Hepatocyte (in vitro differentiated cells): ENCODE results near the gene ANXA1. TPM values are rescaled to one million over a fixed set of nuclear protein-coding genes. Genes with fewer than 3 reads are reported as not detected.

ENCODE experiments used
- DNase-seq: peaks from one replicate; pipeline ENCODE4 v3.0.0-alpha.2; 2016; ENCODE audit warnings: low spot score
- H2AFZ ChIP-seq: fragments of 200-600 bp; sonication (generic); 2 replicates; pipeline ENCODE4 v1.6.0; 2016; ENCODE audit warnings: antibody characterized with exemption, mild to moderate bottlenecking
- H3K27ac ChIP-seq: fragments of 200-600 bp; sonication (generic); 2 replicates; pipeline ENCODE4 v1.5.1; 2016; ENCODE audit warnings: mild to moderate bottlenecking
- H3K27me3 ChIP-seq: fragments of 200-600 bp; sonication (generic); 2 replicates; pipeline ENCODE4 v1.6.1; 2016
- H3K36me3 ChIP-seq: fragments of 200-600 bp; sonication (generic); replicated peaks from 2 replicates; pipeline ENCODE4 v1.5.1; 2016; ENCODE audit warnings: low read depth; ENCODE audit not compliant: insufficient read depth
- H3K4me1 ChIP-seq: fragments of 200-600 bp; sonication (generic); 2 replicates; pipeline ENCODE4 v1.5.1; 2016; ENCODE audit warnings: mild to moderate bottlenecking, moderate library complexity; ENCODE audit not compliant: insufficient read depth
- H3K4me2 ChIP-seq: fragments of 200-600 bp; sonication (generic); 2 replicates; pipeline ENCODE4 v1.6.0; 2016
- H3K4me3 ChIP-seq: fragments of 200-600 bp; sonication (generic); 2 replicates; pipeline ENCODE4 v1.5.1; 2016; ENCODE audit warnings: mild to moderate bottlenecking
- H3K79me2 ChIP-seq: fragments of 200-600 bp; sonication (generic); 2 replicates; pipeline ENCODE4 v1.6.0; 2017; ENCODE audit warnings: mild to moderate bottlenecking
- H3K9me2 ChIP-seq: fragments of 200-600 bp; sonication (generic); replicated peaks from 2 replicates; pipeline ENCODE4 v1.6.0; 2017; ENCODE audit warnings: mild to moderate bottlenecking; ENCODE audit not compliant: insufficient read depth
- H3K9me3 ChIP-seq: fragments of 200-600 bp; sonication (generic); 2 replicates; pipeline ENCODE4 v1.5.1; 2016; ENCODE audit warnings: low read depth, mild to moderate bottlenecking
- H4K20me1 ChIP-seq: fragments of 200-600 bp; sonication (generic); 2 replicates; pipeline ENCODE4 v1.6.0; 2016; ENCODE audit warnings: mild to moderate bottlenecking; ENCODE audit not compliant: insufficient read depth, poor library complexity, severe bottlenecking
- CTCF ChIP-seq: fragments of 200-600 bp; sonication (generic); IDR thresholded peaks from 2 replicates; pipeline ENCODE4 v1.5.1; 2016; ENCODE audit warnings: antibody characterized with exemption, mild to moderate bottlenecking; ENCODE audit not compliant: poor library complexity
- EZH2 ChIP-seq: fragments of 200-600 bp; sonication (generic); IDR thresholded peaks from 2 replicates; pipeline ENCODE4 v1.6.1; 2016; ENCODE audit warnings: antibody characterized with exemption, mild to moderate bottlenecking, borderline replicate concordance
- EZH2phosphoT487 ChIP-seq: fragments of 200-600 bp; sonication (generic); IDR thresholded peaks from one replicate; pipeline ENCODE4 v1.6.1; 2018; ENCODE audit warnings: antibody characterized with exemption, mild to moderate bottlenecking, low read depth, moderate library complexity; ENCODE audit not compliant: unreplicated experiment, severe bottlenecking
- WGBS: methylation state at CpG from one replicate; pipeline ENCODE4 v1.1.6; 2016; ENCODE audit warnings: low lambda C conversion rate; ENCODE audit errors: missing lambda C conversion rate; 5-methylcytosine and 5-hydroxymethylcytosine counted together
- polyA plus RNA-seq: library from polyadenylated mRNA; unstranded; fragments of >200 nt; fragmentation: Nextera tagmentation; extraction: Ambion mirVana; gene quantifications from 2 replicates; pipeline ENCODE4 v1.2.1, GENCODE V29; 2016
- total RNA-seq: library from RNA; depleted of rRNA; stranded (reverse); fragments of >200 nt; gene quantifications from 2 replicates; pipeline ENCODE4 v1.2.3, GENCODE V29; 2014

Gene ANXA1
- total and polyA plus RNA-seq, 2 experiments from 2014 or later: 254 to 279 TPM

GRCh38 chr9:73131461-73131860 lies 20.2 kb upstream of the ANXA1 start:
- H3K4me2 ChIP-seq: peak overlapping the region; percentile 68
- peak overlapping the region; percentile 91 for H3K27ac ChIP-seq
- H3K9me3 ChIP-seq: no peaks in the 10 kb centered on the region
- H3K79me2 ChIP-seq: no peaks in the 10 kb centered on the region
- H3K36me3 ChIP-seq: no peaks in the 10 kb centered on the region
- DNase-seq: no peak
- H3K4me1 ChIP-seq: peaks cover 13% of the 10 kb centered on the region
- WGBS: 94% methylated on average over 4 of the region's 4 CpGs
- H3K4me3 ChIP-seq: no peak overlapping the region
- TF ChIP-seq EZH2phosphoT487 (no peak), EZH2 (no peak), CTCF (no peak)
- H3K27me3 ChIP-seq: no peaks in the 10 kb centered on the region
- peak overlapping the region; percentile 7 for H2AFZ ChIP-seq
- no peaks in the 10 kb centered on the region for H3K9me2 ChIP-seq
- no peaks in the 10 kb centered on the region for H4K20me1 ChIP-seq

- WGBS: 31% methylated on average over 15 of the region's 15 CpGs
- H3K4me3 ChIP-seq: peak overlapping the region; percentile 29
- H2AFZ ChIP-seq: peak overlapping the region; percentile 51
- peak overlapping the region; percentile 91 for H3K27ac ChIP-seq
- no peaks in the 10 kb centered on the region for H3K36me3 ChIP-seq
- peaks cover 15% of the 10 kb centered on the region for H3K4me1 ChIP-seq
- DNase-seq: peak; percentile 79
- H3K9me3 ChIP-seq: no peaks in the 10 kb centered on the region
- H3K79me2 ChIP-seq: no peaks in the 10 kb centered on the region
- no peaks in the 10 kb centered on the region for H4K20me1 ChIP-seq
- H3K4me2 ChIP-seq: peak overlapping the region; percentile 68
- TF ChIP-seq CTCF (no peak), EZH2phosphoT487 (no peak), EZH2 (no peak)
- no peaks in the 10 kb centered on the region for H3K9me2 ChIP-seq
- H3K27me3 ChIP-seq: no peaks in the 10 kb centered on the region
Observed at GRCh38 chr9:73132034-73132776, 19.5 kb upstream of the ANXA1 start.

GRCh38 chr9:73133022-73133651 lies 18.5 kb upstream of the ANXA1 start:
- peak overlapping the region; percentile 51 for H2AFZ ChIP-seq

More at GRCh38 chr9:73133022-73133651, 18.5 kb upstream of the ANXA1 start:
- Histone ChIP-seq H3K4me3 (no peak overlapping the region), H3K9me3 (no peaks in the 10 kb centered on the region), H3K27me3 (no peaks in the 10 kb centered on the region), H3K4me1 (peaks cover 21% of the 10 kb centered on the region), H3K4me2 (peak overlapping the region; percentile 68), H3K27ac (peak overlapping the region; percentile 91), H4K20me1 (no peaks in the 10 kb centered on the region), H3K9me2 (no peaks in the 10 kb centered on the region), H3K79me2 (no peaks in the 10 kb centered on the region), H3K36me3 (no peaks in the 10 kb centered on the region)
- WGBS: 85% methylated on average over 3 of the region's 3 CpGs
- DNase-seq: no peak
- no peak for TF ChIP-seq CTCF
- no peak for TF ChIP-seq EZH2
- no peak for TF ChIP-seq EZH2phosphoT487
